ENCODE results near the gene ZNF593OS.

Gene ZNF593OS

GRCh38 chr1:26142159-26142558 lies 29.5 kb downstream of the ZNF593OS start:
- Histone ChIP-seq H3K4me1 (ENCODE audit: insufficient read depth, poor library complexity, severe bottlenecking) (peaks cover 5% of the 10 kb centered on the region), H3K9me3 (ENCODE audit: severe bottlenecking) (no peaks in the 10 kb centered on the region), H3K36me3 (ENCODE audit: low read depth) (no peaks in the 10 kb centered on the region), H3K27ac (ENCODE audit: poor library complexity, severe bottlenecking) (no peak overlapping the region), H3K4me3 (ENCODE audit: severe bottlenecking) (no peak overlapping the region), H3K27me3 (ENCODE audit: insufficient read depth, poor library complexity, severe bottlenecking) (no peaks in the 10 kb centered on the region)
- no peak for DNase-seq (ENCODE audit: low spot score)
- no peak for ATAC-seq (ENCODE audit: low read depth)
- TF ChIP-seq CTCF (IDR thresholded peaks at IDR 0.05; ENCODE audit: poor library complexity, severe bottlenecking) = no peak

DNA sequence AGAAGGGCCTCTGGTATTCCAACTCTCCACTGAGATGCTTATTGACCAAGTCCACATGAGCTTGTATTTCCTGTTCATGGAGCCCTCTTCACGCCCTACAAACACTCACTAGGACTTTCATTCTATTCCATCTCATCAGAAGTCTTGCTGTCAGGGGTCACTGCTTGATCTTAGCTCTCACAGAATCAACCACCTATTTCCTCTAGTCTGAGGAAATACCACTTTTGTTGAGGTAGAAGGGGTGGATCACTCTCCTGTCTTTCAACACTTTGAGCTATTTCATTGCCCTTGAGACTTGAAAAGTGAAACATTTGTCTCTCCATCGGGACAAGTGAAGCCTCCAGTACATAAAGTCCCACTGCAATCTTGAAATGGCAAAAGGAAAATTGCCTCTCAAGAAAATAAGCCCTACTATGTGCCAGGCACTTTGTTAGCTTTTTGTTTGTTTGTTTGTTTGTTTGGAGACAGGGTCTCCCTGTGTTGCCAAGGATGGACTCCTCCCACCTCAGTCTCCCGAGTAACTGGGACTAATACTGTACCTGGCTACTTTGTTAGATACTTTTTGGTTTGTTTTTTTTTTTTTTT lies 32.6 kb downstream of the ZNF593OS start:
- peaks cover 4% of the 10 kb centered on the region for H3K9me3 ChIP-seq (ENCODE audit: severe bottlenecking)
- no peaks in the 10 kb centered on the region for H3K27me3 ChIP-seq (ENCODE audit: insufficient read depth, poor library complexity, severe bottlenecking)
- H3K4me1 ChIP-seq (ENCODE audit: insufficient read depth, poor library complexity, severe bottlenecking) = no peaks in the 10 kb centered on the region
- TF ChIP-seq CTCF (IDR thresholded peaks at IDR 0.05; ENCODE audit: poor library complexity, severe bottlenecking) = no peak
- H3K27ac ChIP-seq (ENCODE audit: poor library complexity, severe bottlenecking) = no peak overlapping the region
- no peak for ATAC-seq (ENCODE audit: low read depth)
- H3K4me3 ChIP-seq (ENCODE audit: severe bottlenecking) = no peak overlapping the region
- no peaks in the 10 kb centered on the region for H3K36me3 ChIP-seq (ENCODE audit: low read depth)
- DNase-seq (ENCODE audit: low spot score) = no peak

DNA sequence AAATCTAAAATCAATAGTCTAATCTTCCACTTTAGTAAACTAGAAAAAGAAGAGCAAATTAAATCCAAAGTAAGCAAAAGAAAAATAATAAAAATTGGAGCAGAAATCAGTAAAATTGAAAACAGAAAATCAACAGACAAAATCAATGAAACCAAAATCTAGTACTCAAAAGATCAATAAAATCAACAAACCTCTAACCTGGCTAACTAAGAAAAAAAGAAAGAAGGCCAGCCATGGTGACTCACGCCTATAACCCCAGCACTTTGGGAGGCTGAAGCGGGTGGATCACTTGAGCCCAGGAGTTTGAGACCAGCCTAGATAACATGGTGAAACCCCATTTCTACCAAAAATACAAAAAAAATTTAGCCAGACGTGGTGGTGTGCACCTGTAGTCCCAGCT lies 37.2 kb downstream of the ZNF593OS start:
- H3K27me3 ChIP-seq (ENCODE audit: insufficient read depth, poor library complexity, severe bottlenecking) = no peaks in the 10 kb centered on the region

GRCh38 chr1:26132834-26133167 lies 38.8 kb downstream of the ZNF593OS start:
- Histone ChIP-seq H3K9me3 (ENCODE audit: severe bottlenecking) (peaks cover 4% of the 10 kb centered on the region), H3K27me3 (ENCODE audit: insufficient read depth, poor library complexity, severe bottlenecking) (no peaks in the 10 kb centered on the region), H3K36me3 (ENCODE audit: low read depth) (no peaks in the 10 kb centered on the region), H3K4me1 (ENCODE audit: insufficient read depth, poor library complexity, severe bottlenecking) (no peaks in the 10 kb centered on the region), H3K4me3 (ENCODE audit: severe bottlenecking) (no peak overlapping the region), H3K27ac (ENCODE audit: poor library complexity, severe bottlenecking) (no peak overlapping the region)
- no peak for TF ChIP-seq CTCF (IDR thresholded peaks at IDR 0.05; ENCODE audit: poor library complexity, severe bottlenecking)
- ATAC-seq (ENCODE audit: low read depth) = no peak
- DNase-seq (ENCODE audit: low spot score) = no peak

More for the DNA sequence above, 37.2 kb downstream of the ZNF593OS start:
- no peak for ATAC-seq (ENCODE audit: low read depth)
- H3K27ac ChIP-seq (ENCODE audit: poor library complexity, severe bottlenecking) = no peak overlapping the region
- H3K36me3 ChIP-seq (ENCODE audit: low read depth) = no peaks in the 10 kb centered on the region
- no peak for TF ChIP-seq CTCF (IDR thresholded peaks at IDR 0.05; ENCODE audit: poor library complexity, severe bottlenecking)
- peaks cover 4% of the 10 kb centered on the region for H3K9me3 ChIP-seq (ENCODE audit: severe bottlenecking)
- no peaks in the 10 kb centered on the region for H3K4me1 ChIP-seq (ENCODE audit: insufficient read depth, poor library complexity, severe bottlenecking)
- no peak overlapping the region for H3K4me3 ChIP-seq (ENCODE audit: severe bottlenecking)
- no peak for DNase-seq (ENCODE audit: low spot score)

DNA sequence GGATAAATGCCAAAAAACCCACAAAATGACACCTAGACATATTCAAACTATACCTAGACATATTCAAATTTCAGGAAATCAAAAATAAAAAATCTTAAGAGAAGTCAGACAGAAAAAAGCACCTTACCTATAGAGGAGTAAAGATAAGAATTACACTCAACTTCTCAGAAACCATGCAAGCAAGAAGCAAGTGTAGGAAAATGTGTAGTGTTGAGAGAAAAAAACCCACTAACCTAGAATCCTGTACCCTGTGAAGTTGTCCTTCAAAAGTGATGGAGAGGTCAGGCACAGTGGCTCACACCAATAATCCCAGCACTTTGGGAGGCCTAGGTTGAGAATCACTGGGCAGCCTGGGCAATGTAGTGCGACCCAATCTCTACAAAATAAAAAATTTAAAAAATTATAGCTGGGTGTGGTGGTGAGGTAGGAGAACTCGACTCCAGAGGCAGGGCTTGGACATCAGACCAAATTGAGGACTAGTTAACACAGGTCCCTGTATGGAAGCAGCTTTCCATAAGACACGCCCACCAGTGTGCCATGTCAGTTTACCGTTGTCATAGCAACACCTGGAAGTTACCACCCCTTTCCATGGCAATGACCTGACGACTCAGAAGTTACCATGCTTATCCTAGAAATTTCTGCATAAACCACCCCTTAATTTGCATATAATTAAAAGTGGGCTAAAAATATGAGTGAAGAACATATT lies 39.4 kb downstream of the ZNF593OS start:
- no peak for TF ChIP-seq CTCF (IDR thresholded peaks at IDR 0.05; ENCODE audit: poor library complexity, severe bottlenecking)
- H3K9me3 ChIP-seq (ENCODE audit: severe bottlenecking) = peaks cover 4% of the 10 kb centered on the region
- no peak for DNase-seq (ENCODE audit: low spot score)
- H3K4me1 ChIP-seq (ENCODE audit: insufficient read depth, poor library complexity, severe bottlenecking) = no peaks in the 10 kb centered on the region
- H3K36me3 ChIP-seq (ENCODE audit: low read depth) = no peaks in the 10 kb centered on the region
- no peak overlapping the region for H3K4me3 ChIP-seq (ENCODE audit: severe bottlenecking)
- H3K27ac ChIP-seq (ENCODE audit: poor library complexity, severe bottlenecking) = no peak overlapping the region
- ATAC-seq (ENCODE audit: low read depth) = no peak
- no peaks in the 10 kb centered on the region for H3K27me3 ChIP-seq (ENCODE audit: insufficient read depth, poor library complexity, severe bottlenecking)

All from RWPE2 (cell line).